Stimulated activated CD4-positive, alpha-beta T cell treated with anti-CD3 and anti-CD28 coated beads, Interleukin-15, amount 100 ng/mL, for 1 hour (primary cell): ENCODE measurements around the gene GNPNAT1.

Experiments
- DNase-seq, 2 donors: peaks; one replicate each; pipeline ENCODE4 v3.0.0-alpha.2; 2020; ENCODE audit warnings: low read depth in 1 of 2, low spot score in 1 of 2

The GNPNAT1 gene

GRCh38 chr14:52791223-52792096 lies at the start of gene GNPNAT1:
Gene GNPNAT1, minus strand, starts transcription at chr14:52791607. Its CDS starts 6,957 bp downstream, at chr14:52784650.
- DNase-seq, result peak; percentile 75 to 81

GRCh38 chr14:52840877-52841276 lies 49.5 kb upstream of the GNPNAT1 start:
- DNase-seq, result no peak

- DNase-seq, result no peak
These were observed 46.0 kb upstream of the GNPNAT1 start for GRCh38 chr14:52837451-52837850.

GRCh38 chr14:52836063-52836462 lies 44.7 kb upstream of the GNPNAT1 start:
- no peak for DNase-seq

- DNase-seq, result no peak
These were observed 43.9 kb upstream of the GNPNAT1 start for GRCh38 chr14:52835122-52835903.

- DNase-seq, result no peak
These were observed 43.0 kb upstream of the GNPNAT1 start for GRCh38 chr14:52834440-52834842.

GRCh38 chr14:52833891-52834290 lies 42.5 kb upstream of the GNPNAT1 start:
- DNase-seq, result no peak

- no peak for DNase-seq
These were observed 38.2 kb upstream of the GNPNAT1 start for GRCh38 chr14:52829527-52830185.

- DNase-seq, result no peak
These were observed 36.0 kb upstream of the GNPNAT1 start for GRCh38 chr14:52827426-52827825.

GRCh38 chr14:52825085-52825484 lies 33.7 kb upstream of the GNPNAT1 start:
- DNase-seq, result no peak

GRCh38 chr14:52824462-52824861 lies 33.1 kb upstream of the GNPNAT1 start:
- DNase-seq, result no peak

GRCh38 chr14:52821805-52822250 lies 30.4 kb upstream of the GNPNAT1 start:
- no peak for DNase-seq

- no peak for DNase-seq
These were observed 16.7 kb upstream of the GNPNAT1 start for GRCh38 chr14:52808101-52808500.

GRCh38 chr14:52806115-52806514 lies 14.7 kb upstream of the GNPNAT1 start:
- DNase-seq, result no peak

- no peak for DNase-seq
These were observed 11.2 kb upstream of the GNPNAT1 start for GRCh38 chr14:52802597-52802996.

GRCh38 chr14:52801014-52801712 lies 9.8 kb upstream of the GNPNAT1 start:
- DNase-seq, result no peak

- no peak for DNase-seq
These were observed 7.4 kb upstream of the GNPNAT1 start for GRCh38 chr14:52798826-52799225.

- DNase-seq, result no peak
These were observed 6.2 kb upstream of the GNPNAT1 start for GRCh38 chr14:52797653-52798052.

GRCh38 chr14:52793061-52793460 lies 1.7 kb upstream of the GNPNAT1 start:
- DNase-seq, result no peak

- no peak for DNase-seq
These were observed 649 bp upstream of the GNPNAT1 start for GRCh38 chr14:52792097-52792415.

GRCh38 chr14:52790756-52791222 lies 618 bp downstream of the GNPNAT1 start:
- DNase-seq, result no peak
